ENCODE data around the gene TCF7L1.
A peak's percentile ranks its signal among the peaks of the same experiment; 100 is the strongest.

TCF7L1 gene

DNA sequence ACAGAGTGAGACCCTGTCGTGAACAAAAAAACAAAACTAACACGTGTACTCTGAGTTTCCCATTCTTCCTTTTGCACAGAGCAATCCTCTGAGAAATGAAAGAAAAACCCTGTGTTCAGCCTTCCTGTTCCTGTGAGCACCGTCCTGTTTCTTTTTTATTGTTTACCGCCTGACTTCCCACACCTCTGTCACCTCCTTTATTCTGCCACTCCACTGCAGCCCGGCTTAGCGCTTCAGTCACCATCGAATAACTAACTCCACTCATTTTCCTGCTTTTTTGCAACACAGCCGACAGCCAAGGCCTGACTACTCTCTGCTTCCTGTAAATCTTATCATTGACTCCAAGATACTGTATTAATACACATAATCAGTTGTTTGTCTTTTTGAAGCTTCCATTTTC is 153.7 kb downstream of the TCF7L1 start:
- no peaks in the 10 kb centered on the region for H3K27me3 ChIP-seq (ENCODE audit: insufficient read depth, insufficient read length)
- no peak for DNase-seq (ENCODE audit: low read depth, low spot score)
- H3K9me3 ChIP-seq (ENCODE audit: insufficient read depth, low read length), result no peaks in the 10 kb centered on the region
- H3K4me1 ChIP-seq (ENCODE audit: insufficient read depth, insufficient read length), result no peaks in the 10 kb centered on the region
- TF ChIP-seq ZNF274 (IDR thresholded peaks at IDR 0.05; ENCODE audit: low read depth, low read length) (no peak), SUZ12 (IDR thresholded peaks at IDR 0.05; ENCODE audit: extremely low read depth, insufficient read depth, insufficient read length) (no peak), YY1 (IDR thresholded peaks at IDR 0.05; ENCODE audit: insufficient read depth, insufficient read length) (no peak)
- H3K9ac ChIP-seq (ENCODE audit: insufficient read length, low read depth), result no peak overlapping the region
- no peak overlapping the region for H3K4me3 ChIP-seq (ENCODE audit: insufficient read length, low read depth)
- peaks cover 15% of the 10 kb centered on the region for H3K36me3 ChIP-seq (ENCODE audit: insufficient read depth, insufficient read length, low read length)

DNA sequence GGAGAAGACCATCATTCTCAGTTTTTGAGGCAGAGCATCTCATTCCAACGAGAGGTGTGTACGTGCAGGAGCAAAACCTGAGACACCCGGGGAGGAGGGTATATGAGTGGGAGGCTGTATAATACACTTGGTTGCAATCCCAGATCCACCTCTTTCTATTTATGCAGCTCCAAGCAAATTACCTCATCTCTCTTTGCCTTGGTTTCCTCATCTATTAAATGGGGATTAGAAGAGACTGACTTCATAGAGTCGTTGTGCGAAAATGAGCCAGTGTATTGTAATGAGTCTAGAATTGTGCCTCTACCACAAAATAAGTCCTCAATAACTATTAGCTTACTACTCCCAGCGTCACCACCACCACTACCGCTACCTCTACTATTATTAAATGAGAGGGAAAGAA is 154.5 kb downstream of the TCF7L1 start:
- H3K9ac ChIP-seq (ENCODE audit: insufficient read length, low read depth), result no peak overlapping the region
- no peak for DNase-seq (ENCODE audit: low read depth, low spot score)
- H3K4me3 ChIP-seq (ENCODE audit: insufficient read length, low read depth), result no peak overlapping the region
- no peaks in the 10 kb centered on the region for H3K9me3 ChIP-seq (ENCODE audit: insufficient read depth, low read length)
- peaks cover 18% of the 10 kb centered on the region for H3K36me3 ChIP-seq (ENCODE audit: insufficient read depth, insufficient read length, low read length)
- H3K27me3 ChIP-seq (ENCODE audit: insufficient read depth, insufficient read length), result no peaks in the 10 kb centered on the region
- no peaks in the 10 kb centered on the region for H3K4me1 ChIP-seq (ENCODE audit: insufficient read depth, insufficient read length)
- TF ChIP-seq YY1 (IDR thresholded peaks at IDR 0.05; ENCODE audit: insufficient read depth, insufficient read length) (no peak), SUZ12 (IDR thresholded peaks at IDR 0.05; ENCODE audit: extremely low read depth, insufficient read depth, insufficient read length) (no peak), ZNF274 (IDR thresholded peaks at IDR 0.05; ENCODE audit: low read depth, low read length) (no peak)

DNA sequence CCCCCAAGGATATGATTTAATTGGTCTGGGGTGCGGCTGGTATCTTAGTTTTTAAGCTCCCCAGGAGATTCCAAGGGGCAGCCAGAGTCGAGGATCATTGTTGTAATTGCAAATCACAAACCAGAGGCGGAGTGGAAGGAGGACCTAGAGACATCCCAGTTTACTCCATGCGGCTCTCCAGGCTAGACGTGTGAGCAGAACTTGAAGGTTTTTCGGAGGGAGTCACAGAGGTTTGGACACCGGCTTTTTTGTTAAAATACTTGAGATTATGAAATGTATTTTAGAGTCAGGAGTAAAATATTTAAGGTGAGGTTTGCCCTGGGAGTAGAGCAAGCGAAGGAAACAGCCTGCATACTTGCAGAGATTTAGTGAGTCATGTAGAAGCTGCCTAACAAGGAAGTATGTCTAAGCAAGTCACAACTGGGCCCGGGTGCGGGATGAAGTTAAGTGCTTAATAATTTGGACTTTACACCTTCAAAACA is 155.1 kb downstream of the TCF7L1 start:
- no peak for DNase-seq (ENCODE audit: low read depth, low spot score)
- Histone ChIP-seq H3K36me3 (ENCODE audit: insufficient read depth, insufficient read length, low read length) (peaks cover 17% of the 10 kb centered on the region), H3K9ac (ENCODE audit: insufficient read length, low read depth) (no peak overlapping the region), H3K4me3 (ENCODE audit: insufficient read length, low read depth) (no peak overlapping the region), H3K9me3 (ENCODE audit: insufficient read depth, low read length) (no peaks in the 10 kb centered on the region), H3K4me1 (ENCODE audit: insufficient read depth, insufficient read length) (no peaks in the 10 kb centered on the region), H3K27me3 (ENCODE audit: insufficient read depth, insufficient read length) (no peaks in the 10 kb centered on the region)
- TF ChIP-seq SUZ12 (IDR thresholded peaks at IDR 0.05; ENCODE audit: extremely low read depth, insufficient read depth, insufficient read length) (no peak), YY1 (IDR thresholded peaks at IDR 0.05; ENCODE audit: insufficient read depth, insufficient read length) (no peak), ZNF274 (IDR thresholded peaks at IDR 0.05; ENCODE audit: low read depth, low read length) (no peak)

DNA sequence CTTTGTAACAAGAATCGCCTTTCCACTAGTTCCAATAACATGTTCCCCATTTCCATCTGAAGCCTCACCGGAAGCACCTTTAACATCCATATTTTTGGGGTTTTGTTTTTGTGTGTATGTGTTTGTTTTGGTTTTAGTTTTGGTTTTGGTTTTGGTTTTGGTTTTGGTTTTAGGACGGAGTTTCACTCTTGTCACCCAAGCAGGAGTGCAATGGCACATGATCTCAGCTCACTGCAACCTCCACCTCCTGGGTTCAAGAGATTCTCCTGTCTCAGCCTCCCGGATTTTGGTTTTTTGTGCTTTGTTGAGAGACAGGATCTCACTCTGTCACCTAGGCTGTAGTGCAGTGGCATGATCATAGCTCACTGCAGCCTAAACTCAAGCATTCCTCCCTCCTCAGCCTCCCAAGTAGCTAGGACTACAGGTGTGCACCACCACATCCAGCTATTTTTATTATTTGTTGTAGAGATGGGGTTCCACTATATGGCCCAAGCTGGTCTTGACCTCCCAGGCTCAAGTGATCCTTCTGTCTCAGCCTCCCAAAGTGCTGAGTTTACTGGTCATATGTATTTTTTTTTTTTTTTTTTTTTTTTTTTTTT is 158.3 kb downstream of the TCF7L1 start:
- Histone ChIP-seq H3K4me3 (ENCODE audit: insufficient read length, low read depth) (no peak overlapping the region), H3K9me3 (ENCODE audit: insufficient read depth, low read length) (no peaks in the 10 kb centered on the region), H3K27me3 (ENCODE audit: insufficient read depth, insufficient read length) (no peaks in the 10 kb centered on the region), H3K9ac (ENCODE audit: insufficient read length, low read depth) (no peak overlapping the region), H3K36me3 (ENCODE audit: insufficient read depth, insufficient read length, low read length) (peaks cover 9% of the 10 kb centered on the region), H3K4me1 (ENCODE audit: insufficient read depth, insufficient read length) (no peaks in the 10 kb centered on the region)
- TF ChIP-seq ZNF274 (IDR thresholded peaks at IDR 0.05; ENCODE audit: low read depth, low read length) (no peak), SUZ12 (IDR thresholded peaks at IDR 0.05; ENCODE audit: extremely low read depth, insufficient read depth, insufficient read length) (no peak), YY1 (IDR thresholded peaks at IDR 0.05; ENCODE audit: insufficient read depth, insufficient read length) (no peak)
- DNase-seq (ENCODE audit: low read depth, low spot score), result no peak

DNA sequence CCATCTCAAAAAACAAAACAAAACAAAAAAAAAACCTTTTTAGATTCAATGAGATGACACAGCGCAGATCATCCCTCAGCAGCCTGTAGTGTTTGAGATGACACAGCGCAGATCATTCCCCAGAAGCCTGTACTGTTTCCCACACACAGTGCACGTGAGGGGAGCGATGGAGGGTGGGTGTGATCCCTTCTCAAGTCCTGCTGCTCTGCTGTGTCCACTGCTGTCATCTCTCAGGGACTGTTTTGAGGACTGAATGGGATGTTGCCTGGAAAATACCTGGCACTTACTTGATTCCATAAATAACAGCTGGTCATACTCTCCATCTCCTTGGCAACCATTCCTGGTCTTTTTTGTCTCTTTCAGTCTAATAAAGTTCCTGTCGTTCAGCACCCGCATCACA is 168.9 kb downstream of the TCF7L1 start:
- DNase-seq (ENCODE audit: low read depth, low spot score), result no peak
- Histone ChIP-seq H3K9me3 (ENCODE audit: insufficient read depth, low read length) (no peaks in the 10 kb centered on the region), H3K27me3 (ENCODE audit: insufficient read depth, insufficient read length) (no peaks in the 10 kb centered on the region), H3K36me3 (ENCODE audit: insufficient read depth, insufficient read length, low read length) (peaks cover 39% of the 10 kb centered on the region), H3K4me1 (ENCODE audit: insufficient read depth, insufficient read length) (peaks cover 4% of the 10 kb centered on the region), H3K4me3 (ENCODE audit: insufficient read length, low read depth) (no peak overlapping the region), H3K9ac (ENCODE audit: insufficient read length, low read depth) (no peak overlapping the region)
- TF ChIP-seq YY1 (IDR thresholded peaks at IDR 0.05; ENCODE audit: insufficient read depth, insufficient read length), result no peak
- no peak for TF ChIP-seq SUZ12 (IDR thresholded peaks at IDR 0.05; ENCODE audit: extremely low read depth, insufficient read depth, insufficient read length)
- TF ChIP-seq ZNF274 (IDR thresholded peaks at IDR 0.05; ENCODE audit: low read depth, low read length), result no peak

DNA sequence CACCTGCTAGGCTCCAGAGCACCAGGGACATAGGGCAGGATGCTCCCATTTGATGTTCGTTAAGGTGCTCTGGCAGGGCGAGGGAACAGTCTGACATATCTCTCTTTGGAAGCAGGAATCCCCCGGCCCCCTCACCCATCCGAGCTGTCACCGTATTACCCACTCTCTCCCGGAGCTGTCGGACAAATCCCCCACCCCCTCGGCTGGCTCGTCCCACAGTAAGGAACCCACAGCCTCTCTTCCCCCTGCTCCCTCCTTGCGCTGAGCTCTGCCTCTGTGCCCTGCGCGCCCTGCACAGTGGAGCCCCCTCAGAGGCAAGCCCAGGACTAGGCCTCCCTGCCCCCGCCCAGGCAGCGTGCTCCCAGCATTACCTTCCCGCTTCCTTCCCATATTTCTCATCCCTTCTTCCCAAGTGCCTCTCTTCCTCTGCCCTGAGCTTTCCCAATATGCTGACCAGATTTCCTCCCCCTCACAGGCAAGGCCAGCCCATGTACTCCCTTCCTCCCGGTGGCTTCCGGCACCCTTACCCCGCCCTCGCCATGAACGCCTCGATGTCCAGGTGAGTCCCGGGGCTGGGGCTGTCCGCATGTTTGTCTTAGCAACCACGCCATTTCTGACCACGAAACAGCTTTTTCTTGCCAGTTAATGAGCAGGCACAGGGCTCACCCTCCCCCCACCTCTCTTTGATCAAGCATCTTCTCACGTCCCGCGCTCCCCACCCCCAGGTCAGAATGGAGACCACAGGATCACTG is 170.8 kb downstream of the TCF7L1 start:
- H3K27me3 ChIP-seq (ENCODE audit: insufficient read depth, insufficient read length), result no peaks in the 10 kb centered on the region
- H3K36me3 ChIP-seq (ENCODE audit: insufficient read depth, insufficient read length, low read length), result peaks cover 50% of the 10 kb centered on the region
- no peak for DNase-seq (ENCODE audit: low read depth, low spot score)
- no peak for TF ChIP-seq ZNF274 (IDR thresholded peaks at IDR 0.05; ENCODE audit: low read depth, low read length)
- TF ChIP-seq SUZ12 (IDR thresholded peaks at IDR 0.05; ENCODE audit: extremely low read depth, insufficient read depth, insufficient read length), result no peak
- no peak for TF ChIP-seq YY1 (IDR thresholded peaks at IDR 0.05; ENCODE audit: insufficient read depth, insufficient read length)
- peak overlapping the region; percentile 9 for H3K9ac ChIP-seq (ENCODE audit: insufficient read length, low read depth)
- no peaks in the 10 kb centered on the region for H3K9me3 ChIP-seq (ENCODE audit: insufficient read depth, low read length)
- peaks cover 4% of the 10 kb centered on the region for H3K4me1 ChIP-seq (ENCODE audit: insufficient read depth, insufficient read length)
- H3K4me3 ChIP-seq (ENCODE audit: insufficient read length, low read depth), result no peak overlapping the region

GRCh38 chr2:85307527-85307897 is 174.3 kb downstream of the TCF7L1 start:
- no peak overlapping the region for H3K9ac ChIP-seq (ENCODE audit: insufficient read length, low read depth)
- no peak for DNase-seq (ENCODE audit: low read depth, low spot score)
- peaks cover 5% of the 10 kb centered on the region for H3K4me1 ChIP-seq (ENCODE audit: insufficient read depth, insufficient read length)
- H3K4me3 ChIP-seq (ENCODE audit: insufficient read length, low read depth), result no peak overlapping the region
- no peaks in the 10 kb centered on the region for H3K9me3 ChIP-seq (ENCODE audit: insufficient read depth, low read length)
- H3K27me3 ChIP-seq (ENCODE audit: insufficient read depth, insufficient read length), result no peaks in the 10 kb centered on the region
- H3K36me3 ChIP-seq (ENCODE audit: insufficient read depth, insufficient read length, low read length), result peaks cover 53% of the 10 kb centered on the region
- TF ChIP-seq SUZ12 (IDR thresholded peaks at IDR 0.05; ENCODE audit: extremely low read depth, insufficient read depth, insufficient read length), result no peak
- TF ChIP-seq YY1 (IDR thresholded peaks at IDR 0.05; ENCODE audit: insufficient read depth, insufficient read length), result no peak
- TF ChIP-seq ZNF274 (IDR thresholded peaks at IDR 0.05; ENCODE audit: low read depth, low read length), result no peak

Data from NT2/D1 (cell line).